K562 (cell line): ENCODE measurements around the gene CNPY2. TPM values are rescaled to one million over a fixed set of nuclear protein-coding genes. Genes with fewer than 3 reads are reported as not detected.

Experiments
- BACH1 ChIP-seq: fragments of 200-800 bp; sonication (Bioruptor generic); IDR thresholded peaks from 2 replicates; pipeline ENCODE4 v1.6.1; 2016; ENCODE audit warnings: missing genetic modification characterization, missing compliant biosample characterization
- DNMT1 ChIP-seq: fragments of 450-650 bp; IDR thresholded peaks from 2 replicates; pipeline ENCODE4 v1.6.1; 2016; ENCODE audit warnings: antibody characterized with exemption, mild to moderate bottlenecking
- HMGN3 ChIP-seq: IDR thresholded peaks from 2 replicates; pipeline ENCODE4 v1.6.1; 2011; ENCODE audit warnings: borderline replicate concordance, low read depth, mild to moderate bottlenecking, mixed read lengths, low read length; ENCODE audit not compliant: insufficient read length; ENCODE audit errors: extremely low read depth
- IFI16 ChIP-seq: fragments of 250-450 bp; sonication (Bioruptor Pico); IDR thresholded peaks from 2 replicates; pipeline ENCODE4 v2.1.2; 2022; ENCODE audit warnings: mild to moderate bottlenecking, inconsistent platforms
- MECOM ChIP-seq: fragments of 250-450 bp; sonication (Bioruptor Pico); IDR thresholded peaks from 2 replicates; pipeline ENCODE4 v1.8.0; 2022; ENCODE audit warnings: inconsistent platforms
- MXI1 ChIP-seq: IDR thresholded peaks from 2 replicates; pipeline ENCODE4 v1.6.1; 2011; ENCODE audit warnings: low read depth, mild to moderate bottlenecking, improper control_type of control experiment, low read length
- NCOA1 ChIP-seq: fragments of 450-650 bp; IDR thresholded peaks from 2 replicates; pipeline ENCODE4 v1.6.1; 2016; ENCODE audit warnings: low read depth
- NFYB ChIP-seq: IDR thresholded peaks from 2 replicates; pipeline ENCODE4 v1.6.1; 2011; ENCODE audit warnings: mild to moderate bottlenecking, moderate library complexity; ENCODE audit not compliant: insufficient read length; ENCODE audit errors: extremely low read depth
- PHF20 ChIP-seq: fragments of 450-650 bp; IDR thresholded peaks from 2 replicates; pipeline ENCODE4 v1.6.1; 2018; ENCODE audit not compliant: partially characterized antibody
- RBBP5 ChIP-seq: fragments of 200-600 bp; sonication (generic); IDR thresholded peaks from 2 replicates; pipeline ENCODE4 v1.6.1; 2012; ENCODE audit warnings: borderline replicate concordance, mild to moderate bottlenecking, low read length, control low read depth, inconsistent platforms; ENCODE audit not compliant: insufficient read depth, poor library complexity, severe bottlenecking
- SIX5 ChIP-seq, 2 experiments: IDR thresholded peaks; 2 replicates each; pipeline ENCODE4 v1.6.1; 2011; ENCODE audit warnings: low read length in 2 of 2, borderline replicate concordance in 1 of 2, low read depth in 1 of 2, mild to moderate bottlenecking in 1 of 2, moderate library complexity in 1 of 2; ENCODE audit not compliant: insufficient read depth in 1 of 2
- SMC3 ChIP-seq: conservative IDR thresholded peaks from 2 replicates; pipeline ENCODE4 v1.6.1; 2011; ENCODE audit warnings: low read depth, low read length, improper control_type of control experiment; ENCODE audit not compliant: insufficient read depth
- SRSF9 ChIP-seq: fragments of 200-400 bp; formaldehyde crosslinking; IDR thresholded peaks from 2 replicates; pipeline ENCODE4 v1.6.1; 2017; ENCODE audit warnings: low read depth, low read length, borderline replicate concordance
- TOE1 ChIP-seq, 2 experiments: fragments of 450-650 bp in 1 of 2; sonication (generic) in 1 of 2; formaldehyde crosslinking in 1 of 2; IDR thresholded peaks; 2 replicates each; pipeline versions ENCODE4 v1.7.1 to v1.8.0; 2016 to 2022; ENCODE audit warnings: borderline replicate concordance in 2 of 2, mild to moderate bottlenecking in 2 of 2, antibody characterized with exemption in 1 of 2, inconsistent platforms in 1 of 2, low read depth in 1 of 2, missing genetic modification reagents in 1 of 2, moderate library complexity in 1 of 2
- TRIM28 ChIP-seq: fragments of 450-650 bp; IDR thresholded peaks from 2 replicates; pipeline ENCODE4 v1.6.1; 2017
- XRCC4 ChIP-seq: IDR thresholded peaks from one replicate; pipeline ENCODE4 v1.6.1; 2011; ENCODE audit not compliant: insufficient read depth, insufficient read length; ENCODE audit errors: extremely low read depth
- ZC3H11A ChIP-seq: IDR thresholded peaks from 2 replicates; pipeline ENCODE4 v1.6.1; 2012; ENCODE audit warnings: low read depth, low read length, improper control_type of control experiment
- polyA plus RNA-seq, 8 experiments: library from polyadenylated mRNA; depleted of rRNA in 4 of 8; stranded (reverse) in 5 of 8; unstranded in 3 of 8; fragments of >200 nt; fragmentation: Nextera tagmentation in 2 of 8; fragmentation: Illumina TruSeq in 1 of 8; extraction: Ambion mirVana in 2 of 8; extraction: Trizol in 1 of 8; gene quantifications; 2 replicates each; pipeline versions ENCODE4 v1.2.1 to v1.2.3, GENCODE V29; 2011 to 2014; ENCODE audit warnings: inconsistent platforms in 1 of 8, missing spikeins in 1 of 8
- total RNA-seq, 7 experiments: library from RNA; depleted of rRNA in 6 of 7; stranded (reverse); fragments of >200 nt in 6 of 7; fragmentation: Illumina TruSeq in 2 of 7; extraction: Trizol in 2 of 7; gene quantifications; 2 replicates each; pipeline versions ENCODE4 v1.2.1 to v1.2.3, GENCODE V29; 2011 to 2021; ENCODE audit warnings: low replicate concordance in 1 of 7
- TF ChIP-seq, protein P1 (sequence below), 3 experiments: fragments of 200-800 bp in 1 of 3; fragments of 250-450 bp in 1 of 3; fragments of 450-650 bp in 1 of 3; sonication (Bioruptor Pico) in 1 of 3; sonication (Bioruptor generic) in 1 of 3; formaldehyde crosslinking in 1 of 3; IDR thresholded peaks; 2 replicates each; pipeline versions ENCODE4 v1.6.1 to v1.8.0; 2016 to 2022; ENCODE audit warnings: mild to moderate bottlenecking in 2 of 3, missing genetic modification characterization in 2 of 3, missing compliant biosample characterization in 1 of 3, moderate library complexity in 1 of 3
- TF ChIP-seq, protein P2 (sequence below): fragments of 200-800 bp; sonication (Bioruptor generic); IDR thresholded peaks from 2 replicates; pipeline ENCODE4 v1.6.1; 2017; ENCODE audit warnings: missing genetic modification characterization, missing compliant biosample characterization

CNPY2 gene
- total and polyA plus RNA-seq, 9 of the 15 experiments (the other 6 are each of a cell fraction or from before 2014, with no cell fraction given) = 33.8 to 190 (median 138) TPM

DNA sequence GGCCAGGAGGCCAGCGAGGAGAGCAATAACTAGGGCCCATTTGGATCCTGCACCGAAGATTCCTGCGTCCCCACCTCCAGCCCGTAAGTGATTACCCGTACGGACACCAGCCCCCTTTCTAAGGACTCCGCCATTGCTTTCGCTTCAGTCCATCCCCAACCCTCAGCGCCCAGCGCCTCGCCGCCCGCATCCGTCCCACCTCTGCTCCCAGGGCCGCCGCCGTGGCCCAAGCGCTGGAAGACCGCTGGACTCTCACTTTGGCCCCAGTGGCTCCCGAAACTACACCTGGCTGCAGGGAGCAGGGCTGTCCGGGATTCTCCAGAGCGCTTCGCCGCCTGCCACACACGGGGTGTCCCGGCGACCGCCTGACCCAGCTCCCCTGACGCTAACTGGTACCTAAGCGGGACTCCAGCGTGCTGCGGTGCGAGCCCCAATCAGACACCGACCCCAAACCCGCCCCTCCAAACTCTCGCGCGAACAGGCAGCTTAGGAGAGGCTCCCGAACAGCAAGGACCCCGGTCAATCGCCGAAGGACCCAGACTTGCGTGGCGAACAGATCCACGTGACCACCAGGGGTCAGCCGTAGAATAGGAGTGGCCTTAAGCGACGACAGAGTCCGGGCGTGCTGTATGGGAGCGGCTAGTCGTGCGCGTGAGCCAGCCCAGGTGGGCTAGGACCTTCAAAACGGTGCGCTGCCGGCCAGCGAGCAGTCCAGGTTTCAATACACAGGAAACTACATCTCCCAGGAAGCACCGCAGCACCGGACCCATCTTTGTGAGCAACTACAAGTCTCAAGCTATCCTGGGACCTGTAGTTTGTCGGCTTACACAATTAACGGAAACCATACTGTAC is at the start of gene CNPY2 (continued):
- TF ChIP-seq ZC3H11A (no peak), TOE1 (IDR thresholded peaks at IDR 0.05; ENCODE audit: borderline replicate concordance) (peak; percentile 95), TOE1 (CRISPR knock-in tag; IDR thresholded peaks at IDR 0.05; ENCODE audit: borderline replicate concordance, low read depth) (no peak), NFYB (no peak), HMGN3 (peak; percentile 79), PHF20 (peak; percentile 51), MXI1 (0 out of 2 replicates have a peak, but pooled peaks have one; percentile 17), SIX5 (IDR thresholded peaks at IDR 0.05; ENCODE audit: borderline replicate concordance in 1 of 2, insufficient read depth in 1 of 2, low read depth in 1 of 2, low read length in 2 of 2) (peak; percentile 96 to 97), RBBP5 (peak; percentile 77), BACH1 (tag) (peak; percentile 63; the same call in 1 of the 2 replicates), SMC3 (peak; percentile 77), TRIM28 (no peak; the same call in 1 of the 2 replicates), SRSF9 (no peak), DNMT1 (0 out of 2 replicates have a peak, but pooled peaks have one; percentile 14), IFI16 (CRISPR knock-in tag) (no peak), MECOM (CRISPR knock-in tag) (no peak), NCOA1 (no peak), XRCC4 (no peak)
- TF ChIP-seq, protein P1, sequence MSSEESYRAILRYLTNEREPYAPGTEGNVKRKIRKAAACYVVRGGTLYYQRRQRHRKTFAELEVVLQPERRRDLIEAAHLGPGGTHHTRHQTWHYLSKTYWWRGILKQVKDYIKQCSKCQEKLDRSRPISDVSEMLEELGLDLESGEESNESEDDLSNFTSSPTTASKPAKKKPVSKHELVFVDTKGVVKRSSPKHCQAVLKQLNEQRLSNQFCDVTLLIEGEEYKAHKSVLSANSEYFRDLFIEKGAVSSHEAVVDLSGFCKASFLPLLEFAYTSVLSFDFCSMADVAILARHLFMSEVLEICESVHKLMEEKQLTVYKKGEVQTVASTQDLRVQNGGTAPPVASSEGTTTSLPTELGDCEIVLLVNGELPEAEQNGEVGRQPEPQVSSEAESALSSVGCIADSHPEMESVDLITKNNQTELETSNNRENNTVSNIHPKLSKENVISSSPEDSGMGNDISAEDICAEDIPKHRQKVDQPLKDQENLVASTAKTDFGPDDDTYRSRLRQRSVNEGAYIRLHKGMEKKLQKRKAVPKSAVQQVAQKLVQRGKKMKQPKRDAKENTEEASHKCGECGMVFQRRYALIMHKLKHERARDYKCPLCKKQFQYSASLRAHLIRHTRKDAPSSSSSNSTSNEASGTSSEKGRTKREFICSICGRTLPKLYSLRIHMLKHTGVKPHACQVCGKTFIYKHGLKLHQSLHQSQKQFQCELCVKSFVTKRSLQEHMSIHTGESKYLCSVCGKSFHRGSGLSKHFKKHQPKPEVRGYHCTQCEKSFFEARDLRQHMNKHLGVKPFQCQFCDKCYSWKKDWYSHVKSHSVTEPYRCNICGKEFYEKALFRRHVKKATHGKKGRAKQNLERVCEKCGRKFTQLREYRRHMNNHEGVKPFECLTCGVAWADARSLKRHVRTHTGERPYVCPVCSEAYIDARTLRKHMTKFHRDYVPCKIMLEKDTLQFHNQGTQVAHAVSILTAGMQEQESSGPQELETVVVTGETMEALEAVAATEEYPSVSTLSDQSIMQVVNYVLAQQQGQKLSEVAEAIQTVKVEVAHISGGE (CRISPR knock-in tag; IDR thresholded peaks at IDR 0.05) = peak in 1 of 3 experiments; percentile 89; a peak in 2 of 6 replicates
- TF ChIP-seq, protein P2, sequence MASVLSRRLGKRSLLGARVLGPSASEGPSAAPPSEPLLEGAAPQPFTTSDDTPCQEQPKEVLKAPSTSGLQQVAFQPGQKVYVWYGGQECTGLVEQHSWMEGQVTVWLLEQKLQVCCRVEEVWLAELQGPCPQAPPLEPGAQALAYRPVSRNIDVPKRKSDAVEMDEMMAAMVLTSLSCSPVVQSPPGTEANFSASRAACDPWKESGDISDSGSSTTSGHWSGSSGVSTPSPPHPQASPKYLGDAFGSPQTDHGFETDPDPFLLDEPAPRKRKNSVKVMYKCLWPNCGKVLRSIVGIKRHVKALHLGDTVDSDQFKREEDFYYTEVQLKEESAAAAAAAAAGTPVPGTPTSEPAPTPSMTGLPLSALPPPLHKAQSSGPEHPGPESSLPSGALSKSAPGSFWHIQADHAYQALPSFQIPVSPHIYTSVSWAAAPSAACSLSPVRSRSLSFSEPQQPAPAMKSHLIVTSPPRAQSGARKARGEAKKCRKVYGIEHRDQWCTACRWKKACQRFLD = peak; percentile 78
